Measurements from ENCODE around the gene HNF4A. TPM values are rescaled to one million over a fixed set of nuclear protein-coding genes. Genes with fewer than 3 reads are reported as not detected.

Gene HNF4A
- total and polyA plus RNA-seq, 2 of the 4 experiments (the other 2 are of a cell fraction) = not detected

- ChIA-PET POLR2A (ENCODE audit: unreplicated experiment) (no interaction called here), CTCF (interaction anchor here (1.1 kb wide), 1 partner anchor 37 kb away, joined by 4 read pairs; the partner anchor contains the start of gene FITM2)
- Histone ChIP-seq H4K5ac (ENCODE audit: low read depth, low read length) (no peak overlapping the region), H2AK5ac (ENCODE audit: low read depth, low read length) (no peak overlapping the region), H3K4me3 (ENCODE audit: insufficient read depth, low read depth, low read length) (no peak overlapping the region), H3K14ac (replicated peaks; ENCODE audit: low read depth, low read length) (no peak overlapping the region), H3K36me3 (ENCODE audit: control insufficient read depth, insufficient read depth, low read length) (no peaks in the 10 kb centered on the region), H3K4ac (ENCODE audit: low read depth, low read length) (no peak overlapping the region), H4K20me1 (ENCODE audit: insufficient read depth, low read length) (no peaks in the 10 kb centered on the region), H3K23ac (ENCODE audit: low read depth, low read length) (no peak overlapping the region), H3K9me3 (ENCODE audit: control insufficient read depth, insufficient read depth, low read length) (no peaks in the 10 kb centered on the region), H2BK120ac (ENCODE audit: low read depth, low read length) (no peak overlapping the region), H2AFZ (replicated peaks; ENCODE audit: low read length, poor library complexity) (no peak overlapping the region), H3K4me1 (ENCODE audit: control insufficient read depth, insufficient read depth, low read length) (no peaks in the 10 kb centered on the region), H3K4me2 (ENCODE audit: low read depth, low read length) (no peak overlapping the region), H3K27me3 (ENCODE audit: control insufficient read depth, insufficient read depth, low read length) (peaks cover 10% of the 10 kb centered on the region), H3K27ac (ENCODE audit: insufficient read depth, low read length) (no peak overlapping the region), H3K18ac (ENCODE audit: low read depth, low read length) (no peak overlapping the region), H2BK20ac (ENCODE audit: low read depth, low read length) (no peak overlapping the region), H3K79me1 (ENCODE audit: low read depth in 1 of 2, low read length in 2 of 2) (no peaks in the 10 kb centered on the region), H2BK5ac (ENCODE audit: low read depth, low read length, poor library complexity, severe bottlenecking) (no peak overlapping the region), H3K56ac (ENCODE audit: extremely low read depth, insufficient read depth, low read length) (no peak overlapping the region), H2AK9ac (replicated peaks; ENCODE audit: low read depth, low read length, poor library complexity) (no peak overlapping the region), H4K91ac (ENCODE audit: insufficient read depth, low read depth, low read length) (no peak overlapping the region), H2BK15ac (ENCODE audit: low read depth, low read length) (no peak overlapping the region), H3K9me1 (ENCODE audit: insufficient read depth, low read length) (no peaks in the 10 kb centered on the region), H3K9ac (ENCODE audit: low read depth, low read length) (no peak overlapping the region), H4K8ac (ENCODE audit: low read depth in 2 of 2, low read length in 2 of 2) (no peak overlapping the region)
- no TSS peak for BruUV-seq (replicated peaks)
- TF ChIP-seq USF2 (IDR thresholded peaks at IDR 0.05; ENCODE audit: low read depth, low read length) = no peak
- no peak for TF ChIP-seq CEBPB (IDR thresholded peaks at IDR 0.05; ENCODE audit: low read depth, low read length)
- no peak for TF ChIP-seq FOS (IDR thresholded peaks at IDR 0.05; ENCODE audit: low read depth, low read length)
- TF ChIP-seq POLR2A (IDR thresholded peaks at IDR 0.05; ENCODE audit: low read depth, low read length) = no peak
- no peak for TF ChIP-seq ELK1 (IDR thresholded peaks at IDR 0.05; ENCODE audit: borderline replicate concordance, low read depth, low read length)
- TF ChIP-seq NFE2L2 (IDR thresholded peaks at IDR 0.05; ENCODE audit: low read depth, low read length) = no peak
- no peak for TF ChIP-seq SMC3 (IDR thresholded peaks at IDR 0.05; ENCODE audit: low read depth, low read length)
- TF ChIP-seq MAFK (IDR thresholded peaks at IDR 0.05; ENCODE audit: low read depth, low read length) = no peak
- no peak for TF ChIP-seq MXI1 (IDR thresholded peaks at IDR 0.05; ENCODE audit: borderline replicate concordance, low read depth, low read length)
- no peak for TF ChIP-seq MAZ (IDR thresholded peaks at IDR 0.05; ENCODE audit: borderline replicate concordance, low read depth, low read length)
- no peak for TF ChIP-seq CTCF (conservative IDR thresholded peaks at IDR 0.05; ENCODE audit: low read depth, low read length)
- TF ChIP-seq CHD1 (IDR thresholded peaks at IDR 0.05; ENCODE audit: low read depth, low read length) = no peak
- no peak for TF ChIP-seq RCOR1 (IDR thresholded peaks at IDR 0.05; ENCODE audit: insufficient replicate concordance, low read length)
- no peak for ATAC-seq (ENCODE audit: low read depth)
- intact Hi-C loops (cut with micrococcal nuclease) = no loop called here
- in situ Hi-C loops (cut with MboI; ENCODE audit: low sequenced_read_pairs) = no loop called here
- dilution Hi-C loops (cut with HindIII; ENCODE audit: low sequenced_read_pairs, unreplicated experiment) = no loop called here
- WGBS, 2 experiments (ENCODE audit: extremely low coverage in 2 of 2, insufficient read length in 1 of 2) = 50% methylated on average over 1 of the region's 4 CpGs; no CpG with 5 or more reads in 1 of the 2 experiments
- DNase-seq = no peak
Measured at GRCh38 chr20:44348168-44348659, 7.3 kb upstream of the HNF4A start.
